ENCODE results near the gene USH2A.

Gene USH2A

GRCh38 chr1:216193839-216194443 is 229.3 kb downstream of the USH2A start:
- no peak for FAIRE-seq
- DNase-seq (ENCODE audit: insufficient read length): no peak
- TF ChIP-seq TAF1 (IDR thresholded peaks at IDR 0.05; ENCODE audit: borderline replicate concordance, low read depth, low read length): no peak
- TF ChIP-seq POLR2A (IDR thresholded peaks at IDR 0.05; ENCODE audit: low read depth, low read length): no peak
- no peak for TF ChIP-seq POLR2AphosphoS5 (IDR thresholded peaks at IDR 0.05; ENCODE audit: low read depth, low read length)

- FAIRE-seq (no peak), DNase-seq (ENCODE audit: insufficient read length) (no peak)
- TF ChIP-seq POLR2AphosphoS5 (IDR thresholded peaks at IDR 0.05; ENCODE audit: low read depth, low read length): no peak
- no peak for TF ChIP-seq POLR2A (IDR thresholded peaks at IDR 0.05; ENCODE audit: low read depth, low read length)
- TF ChIP-seq TAF1 (IDR thresholded peaks at IDR 0.05; ENCODE audit: borderline replicate concordance, low read depth, low read length): no peak
Observed at GRCh38 chr1:216190438-216190837, 232.8 kb downstream of the USH2A start.

- TF ChIP-seq TAF1 (IDR thresholded peaks at IDR 0.05; ENCODE audit: borderline replicate concordance, low read depth, low read length) (no peak), POLR2A (IDR thresholded peaks at IDR 0.05; ENCODE audit: low read depth, low read length) (no peak), POLR2AphosphoS5 (IDR thresholded peaks at IDR 0.05; ENCODE audit: low read depth, low read length) (no peak)
- DNase-seq (ENCODE audit: insufficient read length) (no peak), FAIRE-seq (no peak)
Observed at GRCh38 chr1:216186816-216187215, 236.4 kb downstream of the USH2A start.

- TF ChIP-seq POLR2AphosphoS5 (IDR thresholded peaks at IDR 0.05; ENCODE audit: low read depth, low read length): no peak
- no peak for FAIRE-seq
- no peak for DNase-seq (ENCODE audit: insufficient read length)
Observed at GRCh38 chr1:216186141-216186540, 237.1 kb downstream of the USH2A start.

DNA sequence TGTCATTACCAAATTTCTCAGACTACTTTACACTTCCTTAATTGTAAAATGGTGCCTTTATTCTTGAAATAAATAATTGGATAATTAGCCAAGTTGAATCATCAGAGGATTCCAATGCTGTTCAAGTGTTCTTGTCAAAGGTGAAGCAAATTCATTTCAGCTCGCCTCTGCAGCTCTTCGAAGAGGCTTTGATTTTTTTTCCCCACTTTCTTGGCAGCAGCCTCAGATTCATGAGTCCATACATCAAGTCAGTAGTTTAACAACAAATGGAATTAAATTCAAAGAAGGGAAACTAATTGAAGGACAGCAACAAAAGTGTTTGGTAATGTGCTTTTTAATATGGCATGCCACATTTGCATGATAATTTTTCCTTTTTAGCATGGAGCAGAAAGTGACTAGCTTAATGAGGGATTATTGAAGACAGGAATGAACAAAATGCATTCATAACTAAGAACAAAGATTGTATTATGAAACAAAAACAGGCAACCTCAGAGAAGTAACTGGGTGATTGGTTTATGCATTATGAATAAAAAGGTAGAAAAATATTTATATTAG is 239.0 kb downstream of the USH2A start:
- no peak for FAIRE-seq
- DNase-seq (ENCODE audit: insufficient read length): no peak
- TF ChIP-seq TAF1 (IDR thresholded peaks at IDR 0.05; ENCODE audit: borderline replicate concordance, low read depth, low read length): no peak
- no peak for TF ChIP-seq POLR2A (IDR thresholded peaks at IDR 0.05; ENCODE audit: low read depth, low read length)
- TF ChIP-seq POLR2AphosphoS5 (IDR thresholded peaks at IDR 0.05; ENCODE audit: low read depth, low read length): no peak

DNA sequence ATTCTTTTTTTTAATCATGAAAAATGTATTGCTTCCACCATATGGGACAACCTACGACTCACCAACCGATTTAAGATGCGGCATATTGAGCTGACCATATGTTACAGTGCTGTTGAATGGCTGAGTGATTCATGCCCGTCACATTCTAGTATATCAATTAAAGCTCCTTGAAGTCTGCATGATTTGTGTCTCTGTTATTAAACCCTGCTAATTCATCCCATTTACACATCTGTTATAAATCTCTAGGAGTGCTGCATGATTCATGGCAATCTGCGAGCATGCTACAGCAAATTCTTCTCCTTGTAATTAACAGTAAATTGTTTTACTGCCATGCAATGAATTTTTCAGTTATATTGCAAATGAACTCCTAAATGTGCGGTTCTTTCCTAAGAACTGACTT is 239.8 kb downstream of the USH2A start:
- FAIRE-seq: no peak
- TF ChIP-seq POLR2AphosphoS5 (IDR thresholded peaks at IDR 0.05; ENCODE audit: low read depth, low read length) (no peak), TAF1 (IDR thresholded peaks at IDR 0.05; ENCODE audit: borderline replicate concordance, low read depth, low read length) (no peak), POLR2A (IDR thresholded peaks at IDR 0.05; ENCODE audit: low read depth, low read length) (no peak)
- DNase-seq (ENCODE audit: insufficient read length): no peak

- FAIRE-seq: no peak
- no peak for TF ChIP-seq POLR2AphosphoS5 (IDR thresholded peaks at IDR 0.05; ENCODE audit: low read depth, low read length)
- TF ChIP-seq TAF1 (IDR thresholded peaks at IDR 0.05; ENCODE audit: borderline replicate concordance, low read depth, low read length): no peak
- no peak for TF ChIP-seq POLR2A (IDR thresholded peaks at IDR 0.05; ENCODE audit: low read depth, low read length)
- no peak for DNase-seq (ENCODE audit: insufficient read length)
Observed at GRCh38 chr1:216183007-216183406, 240.2 kb downstream of the USH2A start.

DNA sequence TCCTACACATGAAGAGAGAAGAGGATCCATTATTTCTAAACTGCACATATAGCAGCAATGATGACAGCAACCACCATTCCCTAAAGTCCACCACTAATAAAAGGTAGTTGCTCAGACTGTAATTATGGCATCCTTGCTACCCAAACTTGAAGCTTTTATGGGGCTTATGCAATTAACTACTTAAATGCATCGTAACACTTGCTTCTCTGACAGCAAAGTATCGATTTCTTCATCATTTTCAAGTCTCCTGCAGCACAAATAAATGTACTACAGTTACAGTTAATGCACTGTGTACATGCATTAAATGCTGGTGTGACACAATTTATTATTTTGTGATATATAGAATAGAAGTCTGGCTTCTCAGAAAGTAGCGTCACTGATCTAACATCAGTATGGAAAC is 241.7 kb downstream of the USH2A start:
- DNase-seq (ENCODE audit: insufficient read length) (no peak), FAIRE-seq (no peak)
- no peak for TF ChIP-seq POLR2AphosphoS5 (IDR thresholded peaks at IDR 0.05; ENCODE audit: low read depth, low read length)
- no peak for TF ChIP-seq TAF1 (IDR thresholded peaks at IDR 0.05; ENCODE audit: borderline replicate concordance, low read depth, low read length)
- no peak for TF ChIP-seq POLR2A (IDR thresholded peaks at IDR 0.05; ENCODE audit: low read depth, low read length)

- FAIRE-seq (no peak), DNase-seq (ENCODE audit: insufficient read length) (no peak)
- TF ChIP-seq POLR2AphosphoS5 (IDR thresholded peaks at IDR 0.05; ENCODE audit: low read depth, low read length) (no peak), POLR2A (IDR thresholded peaks at IDR 0.05; ENCODE audit: low read depth, low read length) (no peak), TAF1 (IDR thresholded peaks at IDR 0.05; ENCODE audit: borderline replicate concordance, low read depth, low read length) (no peak)
Observed at GRCh38 chr1:216178281-216178680, 245.0 kb downstream of the USH2A start.

- FAIRE-seq: no peak
- TF ChIP-seq POLR2A (IDR thresholded peaks at IDR 0.05; ENCODE audit: low read depth, low read length): no peak
- TF ChIP-seq POLR2AphosphoS5 (IDR thresholded peaks at IDR 0.05; ENCODE audit: low read depth, low read length): no peak
- TF ChIP-seq TAF1 (IDR thresholded peaks at IDR 0.05; ENCODE audit: borderline replicate concordance, low read depth, low read length): no peak
- DNase-seq (ENCODE audit: insufficient read length): no peak
Observed at GRCh38 chr1:216176970-216177369, 246.3 kb downstream of the USH2A start.

DNA sequence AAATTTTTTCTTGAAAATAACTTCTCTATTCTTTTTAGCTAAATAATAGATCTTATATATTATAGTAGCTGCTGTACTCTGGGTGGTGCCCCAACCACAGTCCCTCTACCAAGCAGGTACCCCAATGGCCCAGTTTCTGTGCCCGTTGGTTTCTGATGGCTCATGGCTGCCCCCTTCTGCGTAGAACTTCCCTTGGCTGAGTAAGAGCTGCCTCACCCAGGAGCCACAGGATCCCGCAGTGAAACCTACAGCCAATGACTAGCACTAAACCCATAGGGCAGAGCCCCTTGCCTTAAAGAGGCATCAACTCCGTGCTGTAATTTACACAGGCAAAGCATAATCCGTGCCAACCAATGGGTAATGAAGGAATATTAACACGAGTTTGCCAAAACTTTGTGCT is 247.5 kb downstream of the USH2A start:
- TF ChIP-seq POLR2AphosphoS5 (IDR thresholded peaks at IDR 0.05; ENCODE audit: low read depth, low read length) (no peak), POLR2A (IDR thresholded peaks at IDR 0.05; ENCODE audit: low read depth, low read length) (no peak), TAF1 (IDR thresholded peaks at IDR 0.05; ENCODE audit: borderline replicate concordance, low read depth, low read length) (no peak)
- DNase-seq (ENCODE audit: insufficient read length) (no peak), FAIRE-seq (no peak)

DNA sequence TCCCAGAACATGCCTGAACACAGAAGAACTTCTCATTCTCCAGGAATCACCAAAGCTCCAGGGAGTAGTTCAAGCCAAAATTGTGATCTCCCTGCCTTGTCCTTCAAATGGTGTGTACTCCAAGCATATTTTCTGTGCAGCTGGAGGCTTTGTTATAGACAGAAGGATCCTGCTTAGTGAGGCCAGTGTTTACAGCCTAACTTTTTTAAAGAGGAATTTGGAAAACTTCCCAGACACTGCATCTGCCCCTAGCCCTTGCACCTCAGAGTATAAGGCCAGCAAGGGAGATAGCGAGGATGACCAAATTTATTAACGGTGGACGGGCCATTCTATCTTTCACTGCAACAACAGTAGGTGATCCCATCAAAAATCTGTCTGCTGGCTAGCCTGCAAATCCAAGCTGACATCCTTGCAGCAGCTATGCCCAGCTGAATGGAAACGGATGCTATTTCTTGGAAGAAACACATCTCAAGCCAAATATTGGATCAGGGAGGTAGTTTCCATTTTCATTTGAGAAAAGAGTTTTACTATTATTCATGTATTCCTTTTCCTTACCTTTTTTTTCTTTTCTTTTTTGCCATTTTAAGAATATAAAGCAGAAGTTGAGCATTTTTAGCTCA is 249.8 kb downstream of the USH2A start:
- no peak for FAIRE-seq
- DNase-seq (ENCODE audit: insufficient read length): no peak
- TF ChIP-seq POLR2A (IDR thresholded peaks at IDR 0.05; ENCODE audit: low read depth, low read length): no peak
- TF ChIP-seq TAF1 (IDR thresholded peaks at IDR 0.05; ENCODE audit: borderline replicate concordance, low read depth, low read length): no peak
